ENCODE measurements around the gene BNIP3.
"Not testable (repeated sequence)": the region's sequence is repeated elsewhere in the genome, so short reads cannot be mapped to it uniquely, and the experiment has no call there.

BNIP3 gene

GRCh38 chr10:132001238-132001972 lies 19.7 kb upstream of the BNIP3 start:
- DNase-seq (ENCODE audit: low spot score), result no peak

- no peak for DNase-seq (ENCODE audit: low spot score)
Observed at GRCh38 chr10:131998845-131999681, 17.3 kb upstream of the BNIP3 start.

GRCh38 chr10:131998050-131998844 lies 16.5 kb upstream of the BNIP3 start:
- DNase-seq (ENCODE audit: low spot score), result no peak

- peak; percentile 47 for DNase-seq (ENCODE audit: low spot score)
Observed at GRCh38 chr10:131997366-131998049, 15.8 kb upstream of the BNIP3 start.

GRCh38 chr10:131996466-131997365 lies 15.0 kb upstream of the BNIP3 start:
- no peak for DNase-seq (ENCODE audit: low spot score)

GRCh38 chr10:131994435-131994834 lies 12.7 kb upstream of the BNIP3 start:
- DNase-seq (ENCODE audit: low spot score), result no peak

GRCh38 chr10:131993275-131993674 lies 11.6 kb upstream of the BNIP3 start:
- no peak for DNase-seq (ENCODE audit: low spot score)

- no peak for DNase-seq (ENCODE audit: low spot score)
Observed at GRCh38 chr10:131991726-131992125, 10.0 kb upstream of the BNIP3 start.

GRCh38 chr10:131987786-131988185 lies 6.1 kb upstream of the BNIP3 start:
- DNase-seq (ENCODE audit: low spot score), result not testable (repeated sequence)

- DNase-seq (ENCODE audit: low spot score), result not testable (repeated sequence)
Observed at GRCh38 chr10:131987301-131987700, 5.6 kb upstream of the BNIP3 start.

GRCh38 chr10:131986851-131987250 lies 5.1 kb upstream of the BNIP3 start:
- not testable (repeated sequence) for DNase-seq (ENCODE audit: low spot score)

GRCh38 chr10:131983780-131984179 lies 2.1 kb upstream of the BNIP3 start:
- no peak for DNase-seq (ENCODE audit: low spot score)

GRCh38 chr10:131982796-131983195 lies 1.1 kb upstream of the BNIP3 start:
- DNase-seq (ENCODE audit: low spot score), result no peak

- DNase-seq (ENCODE audit: low spot score), result no peak
Observed at GRCh38 chr10:131982185-131982756, 548 bp upstream of the BNIP3 start.

- DNase-seq (ENCODE audit: low spot score), result no peak
Observed at GRCh38 chr10:131980761-131981428, 828 bp downstream of the BNIP3 start.

GRCh38 chr10:131980321-131980720 lies 1.4 kb downstream of the BNIP3 start:
- no peak for DNase-seq (ENCODE audit: low spot score)

GRCh38 chr10:131979821-131980270 lies 1.9 kb downstream of the BNIP3 start:
- DNase-seq (ENCODE audit: low spot score), result no peak

- no peak for DNase-seq (ENCODE audit: low spot score)
Observed at GRCh38 chr10:131979336-131979735, 2.4 kb downstream of the BNIP3 start.

- no peak for DNase-seq (ENCODE audit: low spot score)
Observed at GRCh38 chr10:131978851-131979250, 2.9 kb downstream of the BNIP3 start.

GRCh38 chr10:131978366-131978765 lies 3.4 kb downstream of the BNIP3 start:
- no peak for DNase-seq (ENCODE audit: low spot score)
